WTC11 (cell line): ENCODE results near the gene SULT1A2. TPM values are rescaled to one million over a fixed set of nuclear protein-coding genes. Genes with fewer than 3 reads are reported as not detected.
"Not testable (repeated sequence)": the region's sequence is repeated elsewhere in the genome, so short reads cannot be mapped to it uniquely, and the experiment has no call there.

Experiments used
- ATAC-seq: fragments of 200-7000 bp; cut with Tn5 transposase; 2 replicates; pipeline ENCODE4 v1.10.0; 2021; ENCODE audit warnings: mild to moderate bottlenecking, moderate library complexity
- CTCF ChIA-PET: fragments of 300-600 bp; sonication (Branson Sonifier 250); formaldehyde crosslinking; loops from one replicate; lab custom pipeline; 2021; ENCODE audit warnings: antibody characterized with exemption; lab: Charles Lee
- POLR2A ChIA-PET: fragments of 350-600 bp; sonication (Branson Sonifier 250); formaldehyde crosslinking; loops from one replicate; lab custom pipeline; 2021; ENCODE audit warnings: antibody characterized with exemption; lab: Charles Lee
- DNase-seq: peaks from one replicate; pipeline ENCODE4 v3.0.0; 2021; ENCODE audit warnings: low spot score
- H3K27ac Mint-ChIP-seq: 2 replicates; pipeline ENCODE4 v1.8.0; 2021; ENCODE audit warnings: mixed read lengths
- H3K27me3 Mint-ChIP-seq: 2 replicates; pipeline ENCODE4 v1.8.0; 2021; ENCODE audit warnings: low read depth, mild to moderate bottlenecking, moderate library complexity, mixed read lengths
- H3K36me3 Mint-ChIP-seq: 2 replicates; pipeline ENCODE4 v1.8.0; 2021; ENCODE audit warnings: mixed read lengths
- H3K4me1 Mint-ChIP-seq: 2 replicates; pipeline ENCODE4 v1.8.0; 2022; ENCODE audit warnings: mixed read lengths
- H3K4me3 Mint-ChIP-seq: 2 replicates; pipeline ENCODE4 v1.8.0; 2021; ENCODE audit warnings: mild to moderate bottlenecking, moderate library complexity, mixed read lengths
- H3K9me3 Mint-ChIP-seq: 2 replicates; pipeline ENCODE4 v1.8.0; 2021; ENCODE audit warnings: mixed read lengths
- CBFB ChIP-seq: sonication (generic); formaldehyde crosslinking; IDR thresholded peaks from 2 replicates; pipeline ENCODE4 v1.8.1; 2022; ENCODE audit warnings: mild to moderate bottlenecking, low read depth, missing genetic modification reagents
- ETV6 ChIP-seq: sonication (generic); formaldehyde crosslinking; IDR thresholded peaks from 2 replicates; pipeline ENCODE4 v1.8.1; 2022; ENCODE audit warnings: mild to moderate bottlenecking, missing genetic modification reagents
- FOXK1 ChIP-seq: sonication (generic); formaldehyde crosslinking; IDR thresholded peaks from 2 replicates; pipeline ENCODE4 v1.8.0; 2022; ENCODE audit warnings: mild to moderate bottlenecking, moderate library complexity, missing genetic modification reagents
- JUN ChIP-seq: sonication (generic); formaldehyde crosslinking; IDR thresholded peaks from 2 replicates; pipeline ENCODE4 v1.8.0; 2023; ENCODE audit warnings: mild to moderate bottlenecking, missing genetic modification reagents
- MXD4 ChIP-seq: fragments of 250-450 bp; sonication (Bioruptor Pico); IDR thresholded peaks from 2 replicates; pipeline ENCODE4 v1.8.0; 2021; ENCODE audit warnings: mild to moderate bottlenecking, moderate library complexity, borderline replicate concordance
- NFATC4 ChIP-seq: fragments of 250-450 bp; sonication (Bioruptor Pico); IDR thresholded peaks from 2 replicates; pipeline ENCODE4 v1.9.0; 2021; ENCODE audit warnings: mild to moderate bottlenecking
- NFE2L1 ChIP-seq: sonication (generic); formaldehyde crosslinking; IDR thresholded peaks from 2 replicates; pipeline ENCODE4 v1.8.1; 2023; ENCODE audit warnings: missing genetic modification reagents
- NR3C1 ChIP-seq: sonication (generic); formaldehyde crosslinking; conservative IDR thresholded peaks from 2 replicates; pipeline ENCODE4 v1.8.1; 2023; ENCODE audit warnings: low read depth, mild to moderate bottlenecking, missing genetic modification reagents
- RELA ChIP-seq: sonication (generic); formaldehyde crosslinking; IDR thresholded peaks from 2 replicates; pipeline ENCODE4 v1.8.1; 2022; ENCODE audit warnings: missing genetic modification reagents, mild to moderate bottlenecking, borderline replicate concordance
- SMAD3 ChIP-seq: sonication (generic); formaldehyde crosslinking; IDR thresholded peaks from 2 replicates; pipeline ENCODE4 v1.8.0; 2022; ENCODE audit warnings: missing genetic modification reagents, mild to moderate bottlenecking, borderline replicate concordance
- TP53 ChIP-seq: sonication (generic); formaldehyde crosslinking; IDR thresholded peaks from 2 replicates; pipeline ENCODE4 v1.8.1; 2023; ENCODE audit warnings: mild to moderate bottlenecking, missing genetic modification reagents
- ZNF138 ChIP-seq: sonication (generic); formaldehyde crosslinking; conservative IDR thresholded peaks from 2 replicates; pipeline ENCODE4 v1.8.1; 2022; ENCODE audit warnings: mild to moderate bottlenecking, moderate library complexity, missing genetic modification reagents
- ZNF219 ChIP-seq: sonication (generic); formaldehyde crosslinking; IDR thresholded peaks from 2 replicates; pipeline ENCODE4 v1.8.0; 2023; ENCODE audit warnings: missing genetic modification reagents, mild to moderate bottlenecking, borderline replicate concordance
- ZNF232 ChIP-seq: sonication (generic); formaldehyde crosslinking; IDR thresholded peaks from 2 replicates; pipeline ENCODE4 v1.8.0; 2022; ENCODE audit warnings: mild to moderate bottlenecking, missing genetic modification reagents
- ZNF423 ChIP-seq: fragments of 250-450 bp; sonication (Bioruptor Pico); IDR thresholded peaks from 2 replicates; pipeline ENCODE4 v2.1.2; 2022; ENCODE audit warnings: mild to moderate bottlenecking, moderate library complexity
- total RNA-seq: library from RNA; stranded (reverse); gene quantifications from 3 replicates; pipeline ENCODE4 v1.2.3, GENCODE V29; 2021
- TF ChIP-seq, protein P1 (sequence below): fragments of 250-450 bp; sonication (Bioruptor Pico); IDR thresholded peaks from 2 replicates; pipeline ENCODE4 v1.9.0; 2021; ENCODE audit warnings: mild to moderate bottlenecking

The SULT1A2 gene
- total RNA-seq, 1 experiment from 2014 or later, result 0.35 TPM

DNA sequence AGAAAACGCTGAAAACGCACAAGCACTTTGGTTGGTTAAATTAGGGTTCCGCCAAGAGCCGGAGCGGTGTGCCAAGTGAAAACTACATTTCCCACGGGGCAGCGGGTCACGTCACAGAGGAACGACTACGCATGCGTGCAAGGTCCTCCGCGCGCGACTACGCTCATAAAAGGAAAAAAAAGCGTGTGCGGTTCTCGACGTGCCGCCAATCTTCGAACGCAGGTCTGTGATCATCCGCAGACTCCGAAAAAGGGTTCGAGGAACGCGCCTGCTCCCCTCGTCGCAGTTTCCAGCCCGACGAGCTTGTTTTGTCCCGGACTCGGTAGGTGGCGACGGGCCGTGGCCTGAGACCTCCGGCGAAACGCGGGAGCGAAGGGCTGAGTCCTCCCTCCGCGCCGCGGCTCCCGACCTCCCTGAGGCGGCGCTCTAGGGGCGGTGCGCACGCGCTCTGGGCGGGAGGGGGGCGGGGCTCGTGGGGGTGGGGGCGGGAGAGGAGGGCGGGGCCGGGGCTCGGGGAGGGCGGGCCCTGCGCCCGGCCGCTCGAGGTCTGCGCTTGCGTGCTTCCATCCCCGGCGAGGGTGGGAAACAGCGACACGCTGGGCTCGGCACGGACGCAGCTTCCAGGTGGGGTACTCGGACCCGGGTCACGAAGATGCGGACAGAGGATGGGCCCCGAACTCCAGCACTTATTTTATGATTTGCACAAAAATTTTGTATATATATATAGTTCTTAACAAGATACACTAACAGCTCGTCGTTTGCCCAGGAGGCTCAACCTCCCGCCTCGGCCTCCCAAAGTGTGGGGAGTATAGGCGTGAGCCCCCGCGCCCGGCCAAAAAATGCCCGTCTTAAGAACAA is 42.8 kb downstream of the SULT1A2 start, which contains the start of gene SGF29 (continued):
- TF ChIP-seq NFE2L1 (0 out of 2 replicates have a peak, but pooled peaks have one; percentile 45), ETV6 (CRISPR knock-in tag) (peak; percentile 67), FOXK1 (peak; percentile 78; the same call in 1 of the 2 replicates)
- TF ChIP-seq, protein P1, sequence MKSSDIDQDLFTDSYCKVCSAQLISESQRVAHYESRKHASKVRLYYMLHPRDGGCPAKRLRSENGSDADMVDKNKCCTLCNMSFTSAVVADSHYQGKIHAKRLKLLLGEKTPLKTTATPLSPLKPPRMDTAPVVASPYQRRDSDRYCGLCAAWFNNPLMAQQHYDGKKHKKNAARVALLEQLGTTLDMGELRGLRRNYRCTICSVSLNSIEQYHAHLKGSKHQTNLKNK (CRISPR knock-in tag), result no peak

DNA sequence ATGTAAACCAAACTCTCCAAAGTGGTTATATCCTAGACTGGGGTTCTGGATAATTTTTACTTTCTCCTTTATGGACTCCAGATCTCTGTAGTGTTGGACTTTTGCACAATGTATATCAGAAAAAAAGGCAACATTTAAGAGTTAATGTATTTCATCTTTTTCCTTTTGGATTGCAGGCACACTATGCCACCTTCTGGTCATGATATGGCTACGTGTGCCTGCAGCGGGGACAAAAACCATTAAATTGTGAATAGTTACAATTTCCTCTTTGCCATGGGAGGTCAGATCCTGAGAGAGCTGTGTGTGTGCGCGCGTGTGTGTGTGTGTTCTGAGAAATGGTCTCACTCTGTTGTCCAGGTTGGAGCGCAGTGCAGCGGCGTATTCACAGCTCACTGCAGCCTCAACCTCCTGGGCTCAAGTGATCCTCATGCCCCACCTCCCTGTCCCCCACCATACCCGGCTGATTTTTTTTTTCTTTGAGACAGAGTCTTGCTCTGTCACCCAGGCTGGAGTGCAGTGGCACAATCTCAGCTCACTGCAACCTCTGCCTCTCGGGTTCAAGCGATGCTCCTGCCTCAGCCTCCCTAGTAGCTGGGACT is 47.5 kb downstream of the SULT1A2 start:
- H3K27ac Mint-ChIP-seq, result no peak overlapping the region
- TF ChIP-seq ZNF232 (CRISPR knock-in tag) (no peak), CBFB (CRISPR knock-in tag) (no peak), ZNF219 (CRISPR knock-in tag) (no peak), ZNF423 (CRISPR knock-in tag) (no peak), NR3C1 (no peak)
- H3K4me1 Mint-ChIP-seq, result no peaks in the 10 kb centered on the region
- ChIA-PET CTCF (interaction anchor here (0.6 to 1.0 kb wide), 3 partner anchors 41 to 67 kb away, joined by 3 to 4 read pairs (median 3); no protein-coding TSS in a partner anchor), POLR2A (interaction anchor here (0.7 kb wide), 1 partner anchor 10 kb away, joined by 3 read pairs; the partner anchor contains the start of gene NUPR1)
- H3K4me3 Mint-ChIP-seq, result no peak overlapping the region
- no peak for DNase-seq
- no peaks in the 10 kb centered on the region for H3K36me3 Mint-ChIP-seq
- H3K27me3 Mint-ChIP-seq, result no peaks in the 10 kb centered on the region; the same call in 1 of the 2 replicates
- no peaks in the 10 kb centered on the region for H3K9me3 Mint-ChIP-seq
- no peak for ATAC-seq

DNA sequence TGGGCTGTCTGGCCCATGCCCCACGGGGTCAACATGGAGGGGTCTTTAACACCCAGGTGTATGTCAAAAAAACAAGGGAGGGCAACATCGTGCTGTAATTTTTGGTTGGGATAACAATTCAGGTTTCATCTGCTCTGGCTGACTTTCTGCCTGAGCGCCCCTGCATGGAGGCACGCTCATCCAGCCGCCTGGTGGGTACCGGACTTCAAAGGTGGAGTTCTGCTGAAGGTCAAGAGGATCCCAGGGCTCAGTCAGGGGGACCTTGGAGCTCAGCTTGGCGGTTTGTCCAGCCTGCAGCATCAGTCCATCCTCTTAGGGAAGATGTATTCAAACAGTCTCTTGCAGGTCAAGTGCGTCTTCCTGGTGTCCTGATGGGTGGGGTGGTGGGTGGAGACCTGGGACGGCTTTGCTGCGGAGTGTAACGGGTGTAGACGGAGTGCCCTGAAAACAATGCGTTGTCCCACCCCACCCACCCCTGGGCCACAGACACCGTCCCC is 48.5 kb downstream of the SULT1A2 start:
- POLR2A ChIA-PET, result no interaction called here
- Mint-ChIP-seq H3K9me3 (no peaks in the 10 kb centered on the region), H3K27ac (no peak overlapping the region), H3K4me3 (no peak overlapping the region)
- no peak for DNase-seq
- TF ChIP-seq ZNF138 (CRISPR knock-in tag) (no peak), RELA (CRISPR knock-in tag) (no peak), JUN (no peak), NFATC4 (CRISPR knock-in tag) (no peak)
- TF ChIP-seq, all 79 proteins: peak for 0
- CTCF ChIA-PET, result interaction anchor here (0.9 kb wide), 1 partner anchor 56 kb away, joined by 3 read pairs; the partner anchor contains the start of gene CLN3
- H3K36me3 Mint-ChIP-seq, result no peaks in the 10 kb centered on the region
- H3K27me3 Mint-ChIP-seq, result no peaks in the 10 kb centered on the region; the same call in 1 of the 2 replicates
- ATAC-seq, result no peak
- H3K4me1 Mint-ChIP-seq, result no peaks in the 10 kb centered on the region

DNA sequence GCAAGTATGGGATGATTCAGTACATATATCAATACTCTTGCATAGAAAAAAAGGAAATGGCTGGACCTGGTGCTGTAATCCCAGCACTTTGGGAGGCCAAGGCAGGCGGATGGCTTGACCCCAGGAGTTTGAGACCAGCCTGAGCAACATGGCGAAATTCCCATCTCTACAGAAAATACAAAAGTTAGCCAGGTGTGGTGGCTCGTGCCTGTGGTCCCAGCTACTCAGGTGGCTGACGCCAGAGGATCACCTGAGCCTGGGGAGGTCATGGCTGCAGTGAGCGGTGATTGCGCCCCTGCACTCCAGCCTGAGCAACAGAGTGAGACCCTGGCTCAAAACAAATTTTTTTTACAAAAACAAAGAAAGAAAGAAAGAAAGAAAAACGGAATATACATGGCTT is 50.2 kb downstream of the SULT1A2 start:
- POLR2A ChIA-PET, result no interaction called here
- no peak overlapping the region for H3K4me3 Mint-ChIP-seq
- H3K36me3 Mint-ChIP-seq, result no peaks in the 10 kb centered on the region
- no peak for TF ChIP-seq MXD4 (CRISPR knock-in tag)
- TF ChIP-seq FOXK1, result no peak
- TF ChIP-seq TP53 (CRISPR knock-in tag), result no peak
- TF ChIP-seq SMAD3 (CRISPR knock-in tag), result no peak
- TF ChIP-seq CBFB (CRISPR knock-in tag), result no peak
- TF ChIP-seq, protein P1 (CRISPR knock-in tag), result no peak
- TF ChIP-seq, all 79 proteins: peak for 0
- no peak for DNase-seq
- H3K4me1 Mint-ChIP-seq, result no peaks in the 10 kb centered on the region
- CTCF ChIA-PET, result no interaction called here
- no peak overlapping the region for H3K27ac Mint-ChIP-seq
- ATAC-seq, result no peak
- no peaks in the 10 kb centered on the region for H3K27me3 Mint-ChIP-seq
- no peaks in the 10 kb centered on the region for H3K9me3 Mint-ChIP-seq

DNA sequence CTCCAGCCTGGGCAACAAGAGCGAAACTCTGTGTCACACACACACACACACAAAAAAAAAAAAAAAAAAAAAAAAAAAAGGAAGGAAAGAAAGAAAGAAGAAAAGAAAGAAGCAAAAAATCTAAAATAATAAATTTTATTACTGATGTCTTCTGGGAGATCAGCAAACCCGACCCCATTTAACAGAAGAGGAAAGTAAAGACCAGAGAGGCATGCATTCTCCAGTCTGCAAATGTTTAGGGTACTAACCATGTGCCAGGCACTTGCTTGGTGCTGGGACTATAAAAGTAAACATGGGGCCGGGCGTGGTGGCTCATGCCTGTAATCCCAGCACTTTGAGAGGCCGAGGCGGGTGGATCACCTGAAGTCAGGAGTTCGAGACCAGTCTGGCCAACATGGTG is 50.9 kb downstream of the SULT1A2 start:
- H3K9me3 Mint-ChIP-seq, H3K4me3 Mint-ChIP-seq, POLR2A ChIA-PET, CTCF ChIA-PET, H3K27ac Mint-ChIP-seq, H3K36me3 Mint-ChIP-seq, ATAC-seq, H3K27me3 Mint-ChIP-seq, DNase-seq, H3K4me1 Mint-ChIP-seq: not testable (repeated sequence)
